CD4-positive, alpha-beta T cell treated with Interferon gamma for 1 hour (primary cell): ENCODE measurements around the gene BICDL2.
"Not testable (repeated sequence)": the region's sequence is repeated elsewhere in the genome, so short reads cannot be mapped to it uniquely, and the experiment has no call there.

Source experiments
- DNase-seq: peaks from one replicate; pipeline ENCODE4 v3.0.0-alpha.2; 2020

The BICDL2 gene, protein sequence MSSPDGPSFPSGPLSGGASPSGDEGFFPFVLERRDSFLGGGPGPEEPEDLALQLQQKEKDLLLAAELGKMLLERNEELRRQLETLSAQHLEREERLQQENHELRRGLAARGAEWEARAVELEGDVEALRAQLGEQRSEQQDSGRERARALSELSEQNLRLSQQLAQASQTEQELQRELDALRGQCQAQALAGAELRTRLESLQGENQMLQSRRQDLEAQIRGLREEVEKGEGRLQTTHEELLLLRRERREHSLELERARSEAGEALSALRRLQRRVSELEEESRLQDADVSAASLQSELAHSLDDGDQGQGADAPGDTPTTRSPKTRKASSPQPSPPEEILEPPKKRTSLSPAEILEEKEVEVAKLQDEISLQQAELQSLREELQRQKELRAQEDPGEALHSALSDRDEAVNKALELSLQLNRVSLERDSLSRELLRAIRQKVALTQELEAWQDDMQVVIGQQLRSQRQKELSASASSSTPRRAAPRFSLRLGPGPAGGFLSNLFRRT

DNA sequence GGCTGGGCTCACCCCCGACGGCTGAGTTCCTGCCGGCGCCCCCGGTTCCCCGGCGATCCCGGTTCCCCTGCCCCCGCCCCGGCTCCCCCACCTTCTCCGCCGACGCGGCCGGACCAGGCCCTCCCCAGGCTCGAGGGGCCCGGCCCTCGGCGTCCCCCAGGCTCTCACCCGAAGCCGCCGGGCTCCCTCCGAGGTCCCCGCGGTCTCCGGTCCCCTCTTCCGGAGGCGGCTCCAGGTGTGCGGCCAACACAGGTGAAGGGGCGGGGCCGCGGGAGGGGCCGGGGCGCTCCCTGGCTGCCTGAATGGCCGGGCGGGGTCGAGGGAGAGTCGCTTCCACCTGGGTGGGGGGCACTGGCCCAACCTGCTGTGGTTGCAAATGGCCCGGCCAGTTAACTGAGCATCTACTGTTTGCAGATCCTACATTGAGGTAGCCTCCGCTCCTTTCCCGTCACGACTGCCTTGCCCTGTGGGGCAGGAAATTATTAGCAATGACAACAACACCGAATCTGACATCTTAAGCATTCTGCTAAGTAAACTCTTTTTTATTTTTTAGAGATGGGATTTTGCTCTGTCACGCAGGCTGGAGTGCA is at the start of gene BICDL2:
BICDL2 (minus strand) TSS at position 219 of the 590 bp plus-strand sequence. CDS start 1,448 bp downstream, outside the sequence.
- no peak for DNase-seq

DNA sequence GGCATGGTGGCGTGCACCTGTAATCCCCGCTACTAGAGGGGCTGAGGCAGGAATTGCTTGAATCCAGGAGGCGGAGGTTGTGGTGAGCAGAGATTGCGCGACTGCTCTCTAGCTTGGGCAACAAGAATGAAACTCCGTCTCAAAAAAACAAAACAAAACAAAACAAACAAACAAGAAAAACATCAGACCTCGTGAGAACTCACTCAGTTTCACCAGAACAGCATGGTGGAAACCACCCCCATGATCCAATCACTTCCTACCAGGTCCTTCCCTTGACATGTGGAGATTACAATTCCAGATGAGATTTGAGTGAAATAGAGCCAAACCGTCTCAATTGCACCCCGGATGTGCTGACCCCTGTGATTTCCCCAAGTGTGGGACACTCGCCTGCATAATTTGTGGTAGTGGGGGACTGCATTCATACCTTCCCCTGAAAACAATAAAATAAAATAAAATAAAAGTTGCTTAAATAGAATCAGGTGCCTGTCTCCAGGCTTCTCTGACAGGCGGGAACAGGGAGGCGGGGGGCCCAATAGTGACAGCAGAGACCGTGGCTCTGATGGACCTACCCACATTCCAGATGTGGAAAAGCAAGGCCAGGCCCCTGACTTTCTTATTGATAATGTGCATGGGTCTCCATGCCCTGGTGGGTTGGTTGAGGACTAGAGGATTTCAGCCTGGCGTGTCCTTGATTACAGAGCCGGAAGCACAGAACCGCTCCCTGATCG is 49.3 kb upstream of the BICDL2 start:
- no peak for DNase-seq

DNA sequence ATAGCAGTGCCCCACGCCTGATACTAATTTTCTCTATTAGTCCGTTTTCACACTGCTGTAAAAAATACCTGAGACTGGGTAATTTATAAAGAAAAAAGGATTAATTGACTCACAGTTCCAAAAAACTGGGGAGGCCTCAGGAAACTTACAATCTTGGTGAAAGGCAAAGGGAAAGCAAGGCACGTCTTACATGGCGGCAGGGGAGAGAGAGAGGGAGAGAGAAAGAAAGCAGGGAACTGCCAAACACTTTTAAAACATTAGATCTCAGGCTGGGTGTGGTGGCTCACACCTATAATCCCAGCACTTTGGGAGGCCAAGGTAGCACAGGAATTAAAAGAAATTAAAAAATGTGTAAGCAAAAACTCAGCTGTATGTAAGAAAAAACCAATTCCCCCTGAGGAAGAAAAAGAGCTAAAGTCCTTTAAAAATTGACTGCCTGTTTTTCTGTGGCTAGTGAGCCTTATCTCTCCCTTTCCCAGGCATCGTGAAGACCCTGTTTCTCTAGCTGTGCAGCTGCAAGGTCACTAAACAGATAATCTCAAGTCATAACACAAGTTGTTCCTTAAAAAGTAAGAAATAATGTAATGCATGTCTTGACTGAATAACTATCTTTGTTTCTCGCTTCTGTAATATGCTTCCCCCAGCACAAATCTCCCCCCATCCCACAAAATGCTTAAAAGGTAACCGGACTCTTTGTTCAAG is 48.4 kb upstream of the BICDL2 start:
- DNase-seq: no peak

DNA sequence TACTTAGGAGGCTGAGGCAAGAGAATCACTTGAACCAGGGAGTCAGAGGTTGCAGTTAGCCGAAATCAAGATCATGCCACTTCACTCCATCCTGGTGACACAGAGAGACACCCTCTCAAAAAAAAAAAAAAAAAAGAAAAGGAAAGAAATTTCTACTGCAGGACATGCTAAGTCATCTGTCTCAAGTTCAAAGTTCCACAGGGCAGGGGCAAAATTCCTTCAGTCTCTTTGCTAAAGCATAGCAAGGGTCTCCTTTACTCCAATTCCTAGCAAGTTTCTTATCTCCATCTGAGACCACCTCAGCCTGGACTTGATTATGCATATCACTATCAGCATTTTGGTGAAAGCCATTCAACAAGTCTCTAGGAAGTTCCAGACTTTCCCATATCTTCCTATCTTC is 47.7 kb upstream of the BICDL2 start:
- no peak for DNase-seq

DNA sequence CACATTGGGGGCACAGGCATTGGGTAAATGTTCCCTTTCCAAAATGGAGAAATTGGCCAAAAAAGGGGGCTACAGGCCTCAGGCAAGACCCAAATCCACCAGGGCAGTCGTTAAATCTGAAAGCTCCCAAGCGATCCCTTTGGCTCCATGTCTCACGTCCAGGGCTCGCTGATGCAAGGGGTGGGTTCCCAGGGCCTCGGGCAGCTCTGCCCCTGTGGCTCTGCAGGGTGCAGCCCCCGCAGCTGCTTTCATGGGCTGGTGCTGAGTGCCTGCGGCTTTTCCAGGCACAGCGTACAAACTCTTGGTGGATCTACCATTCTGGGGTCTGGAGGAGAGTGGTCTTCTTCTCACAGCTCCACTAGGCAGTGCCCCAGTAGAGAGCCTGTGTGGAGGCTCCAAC is 46.7 kb upstream of the BICDL2 start:
- not testable (repeated sequence) for DNase-seq

DNA sequence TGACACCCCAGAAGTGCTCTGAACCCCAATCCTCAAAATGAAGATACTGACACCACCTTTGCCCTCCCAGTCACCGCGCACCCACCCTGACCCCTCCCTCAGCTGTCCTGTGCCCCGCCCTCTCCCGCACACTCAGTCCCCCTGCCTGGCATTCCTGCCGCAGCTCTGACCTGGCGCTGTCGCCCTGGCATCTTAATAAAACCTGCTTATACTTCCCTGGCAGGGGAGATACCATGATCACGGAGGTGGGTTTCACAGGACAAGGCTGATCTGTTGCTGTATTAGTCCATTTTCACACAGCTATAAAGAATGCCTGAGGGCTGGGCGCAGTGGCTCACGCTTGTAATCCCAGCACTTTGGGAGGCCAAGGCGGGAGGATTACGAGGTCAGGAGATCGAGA is 45.2 kb upstream of the BICDL2 start:
- not testable (repeated sequence) for DNase-seq

DNA sequence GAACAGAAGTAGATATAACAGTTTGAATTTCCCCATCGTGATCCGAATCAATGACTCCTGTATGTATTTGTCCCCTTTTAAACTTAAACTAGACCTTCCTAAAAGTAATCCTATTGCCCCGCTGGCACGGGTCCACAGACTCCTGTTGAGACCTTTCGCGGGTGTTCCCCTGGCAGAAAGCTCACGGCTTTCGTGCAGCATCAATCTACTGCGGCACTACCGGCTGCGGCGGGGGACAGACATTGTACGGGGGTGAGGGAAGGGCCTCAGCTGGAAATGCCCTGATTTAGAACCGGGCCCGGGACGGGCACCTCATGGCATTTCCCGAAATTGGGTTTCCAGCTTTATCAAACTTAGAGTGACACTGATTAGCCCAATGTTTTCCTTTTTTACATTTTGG is 43.3 kb upstream of the BICDL2 start:
- DNase-seq: no peak

DNA sequence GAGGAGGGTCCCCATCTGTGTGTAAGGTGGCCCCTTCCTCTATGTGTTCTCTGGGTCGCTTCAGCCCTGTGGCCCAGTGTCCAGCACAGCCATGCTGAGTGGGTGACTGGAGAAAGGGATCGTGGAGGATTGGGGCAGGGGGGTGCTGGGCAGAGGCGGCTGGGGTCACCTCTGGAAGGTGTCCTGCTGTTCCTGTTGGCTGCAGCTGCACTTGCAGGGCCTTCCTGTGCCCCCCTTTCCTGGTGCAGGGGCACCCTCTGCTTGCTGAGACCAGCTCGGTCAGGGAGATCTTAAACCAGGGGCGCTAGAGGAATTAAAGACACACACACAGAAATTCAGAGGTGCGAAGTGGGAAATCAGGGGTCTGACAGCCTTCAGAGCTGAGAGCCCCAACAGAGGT is 39.8 kb upstream of the BICDL2 start:
- no peak for DNase-seq

DNA sequence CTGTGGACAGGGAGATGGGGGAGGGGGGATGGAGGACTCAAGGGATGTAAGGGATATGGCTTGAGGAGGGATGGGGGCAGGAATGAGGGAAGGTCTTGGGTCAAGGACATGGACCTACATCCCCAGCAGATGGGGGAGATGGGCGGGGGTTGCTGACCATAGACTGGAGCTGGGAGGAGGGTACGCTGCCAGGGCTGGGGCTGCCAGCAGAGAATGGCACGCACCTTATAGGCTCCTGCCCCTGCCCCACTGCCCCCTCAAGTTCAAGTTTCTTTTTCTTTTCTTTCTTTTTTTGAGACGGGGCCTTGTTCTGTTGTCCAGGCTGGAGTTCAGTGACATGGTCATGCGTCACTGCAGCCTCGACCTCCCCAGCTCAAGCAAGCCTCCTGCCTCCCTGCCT is 39.2 kb upstream of the BICDL2 start:
- not testable (repeated sequence) for DNase-seq

DNA sequence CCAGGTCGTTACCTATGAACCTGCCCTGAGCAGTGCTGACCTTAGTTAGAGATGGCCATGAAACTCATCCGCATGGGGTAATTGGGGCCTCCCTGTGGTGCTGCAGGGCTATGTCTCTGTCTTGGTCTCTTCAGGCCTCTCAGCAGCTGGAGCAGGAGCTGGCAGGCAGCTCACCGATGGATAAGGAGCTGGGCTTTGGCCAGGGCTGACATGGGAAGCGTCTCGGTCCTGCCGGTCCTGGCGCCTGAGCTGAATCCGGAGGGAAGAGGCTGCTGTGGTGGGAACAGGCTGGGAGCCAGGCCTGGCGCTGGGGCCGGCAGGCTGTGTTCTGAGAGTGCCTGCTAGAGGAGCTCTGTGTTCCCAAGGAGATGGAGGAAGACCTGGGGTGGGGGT is 38.8 kb upstream of the BICDL2 start:
- DNase-seq: no peak

DNA sequence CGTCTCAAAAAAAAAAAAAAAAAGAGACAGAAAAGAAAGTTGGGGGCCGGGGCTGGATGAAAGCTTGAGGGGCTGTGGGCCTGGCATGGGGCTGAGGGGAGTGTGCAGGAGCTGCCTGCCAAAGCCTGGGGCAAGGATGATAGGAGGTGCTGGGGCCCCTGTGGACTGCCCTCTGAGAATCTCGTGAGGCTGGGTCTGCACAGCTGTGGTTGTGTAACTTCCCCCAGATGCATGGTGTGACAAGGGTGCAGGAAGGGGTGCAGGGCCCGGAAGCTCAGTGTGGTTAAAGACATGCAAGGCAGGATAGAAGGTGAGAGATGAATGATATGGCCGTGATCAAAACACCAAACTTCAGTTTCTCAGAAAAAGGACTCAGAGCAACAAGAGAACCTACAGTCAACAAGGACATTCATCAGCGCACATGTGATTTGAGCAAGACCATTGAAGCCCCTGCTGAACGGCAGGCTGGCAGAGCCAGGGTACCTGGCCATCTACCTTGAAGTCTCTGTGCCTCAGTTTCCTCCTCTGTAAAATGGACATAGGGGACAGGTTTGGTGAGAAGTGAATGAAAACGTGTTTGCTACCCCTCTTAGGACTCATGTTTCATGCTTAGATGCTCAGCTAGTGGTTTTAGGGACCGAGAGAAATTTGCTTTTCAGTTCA is 38.2 kb upstream of the BICDL2 start:
- peak; percentile 82 for DNase-seq

DNA sequence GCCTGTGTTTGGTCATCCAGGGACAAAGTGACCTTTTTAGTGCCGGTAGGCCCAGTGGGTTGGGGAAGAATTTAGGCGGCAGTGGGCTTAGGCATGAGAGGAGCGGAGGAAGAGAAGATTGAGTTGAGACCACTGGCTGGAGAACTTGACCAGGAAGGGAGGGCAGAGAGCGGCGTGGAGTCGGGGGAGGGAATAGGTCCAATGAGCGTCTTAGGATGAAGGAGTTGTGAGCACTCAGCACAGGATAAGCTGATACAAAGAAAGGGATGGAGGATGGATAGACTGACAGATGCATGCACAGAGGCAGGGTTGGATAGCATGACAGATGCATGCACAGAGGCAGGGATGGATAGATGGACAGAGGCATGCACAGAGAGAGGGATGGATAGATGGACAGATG is 36.7 kb upstream of the BICDL2 start:
- DNase-seq: no peak

DNA sequence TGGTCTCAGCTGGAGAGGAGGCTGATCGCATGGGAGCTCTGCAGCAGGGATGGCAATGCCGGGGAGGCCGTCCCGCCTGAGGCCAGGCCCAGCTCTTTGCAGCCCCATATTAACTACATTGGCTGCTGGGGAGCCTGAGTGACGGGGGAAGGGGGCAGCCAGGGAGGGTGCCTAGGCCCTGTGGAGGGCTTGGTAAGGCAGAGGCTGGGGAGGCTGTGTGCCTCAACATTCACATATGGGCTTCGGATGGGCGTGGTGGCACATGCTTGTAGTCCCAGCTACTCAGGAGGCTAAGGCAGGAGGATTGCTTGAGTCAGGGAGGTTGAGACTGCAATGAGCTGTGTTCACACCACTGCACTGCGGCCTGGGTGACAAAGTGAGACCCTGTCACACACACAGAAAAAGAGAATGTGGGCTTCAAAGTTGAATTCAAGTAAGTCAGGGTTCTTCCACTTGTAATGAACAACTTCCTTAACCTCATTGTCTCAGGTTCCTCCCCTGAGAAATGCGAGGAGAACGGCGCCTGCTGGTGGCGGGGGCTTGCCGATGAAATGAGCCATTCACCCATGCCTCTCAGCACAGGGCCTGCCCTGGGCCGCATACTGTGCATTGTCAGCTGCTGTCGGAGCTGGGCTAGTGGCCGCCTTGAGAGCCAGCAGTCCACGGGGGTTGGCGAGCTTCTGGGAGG is 36.0 kb upstream of the BICDL2 start:
- not testable (repeated sequence) for DNase-seq

DNA sequence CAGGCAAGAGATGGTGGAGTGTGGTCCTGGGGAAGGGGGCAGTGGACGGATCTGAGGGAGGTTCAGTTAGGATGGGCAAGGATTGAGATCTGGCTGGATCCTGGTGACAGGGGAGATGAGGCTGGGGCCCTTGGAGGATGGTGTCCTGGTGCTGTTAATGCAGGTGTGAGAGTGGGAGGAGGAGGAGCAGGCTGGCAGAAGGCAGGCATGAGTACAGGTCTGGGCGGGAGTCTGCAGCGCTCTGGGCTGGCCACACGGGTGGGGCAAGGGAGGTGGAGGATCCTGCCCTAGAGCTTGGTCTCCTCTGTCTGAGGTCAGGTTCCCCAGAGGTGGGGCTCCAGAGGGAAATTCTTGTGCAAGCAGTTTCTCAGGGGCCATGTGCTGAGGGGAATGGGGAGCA is 35.4 kb upstream of the BICDL2 start:
- DNase-seq: not testable (repeated sequence)

DNA sequence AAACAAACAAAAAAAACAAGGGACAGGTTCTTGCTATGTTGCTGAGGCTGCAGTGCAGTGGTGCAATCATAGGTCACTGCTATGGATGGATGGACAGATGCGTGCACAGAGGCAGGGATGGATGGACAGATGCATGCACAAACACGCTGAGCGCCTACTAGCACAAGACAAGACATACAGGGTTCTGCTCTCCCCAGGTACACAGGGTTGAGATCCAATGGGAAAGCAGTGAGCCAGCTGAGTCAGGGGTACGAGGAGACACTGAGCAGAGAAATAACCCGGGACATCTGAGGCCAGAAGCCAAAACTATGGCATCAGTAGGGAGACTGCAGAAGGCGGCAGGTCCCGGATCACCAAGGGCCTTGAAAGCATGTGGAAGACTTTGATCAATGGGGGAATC is 34.9 kb upstream of the BICDL2 start:
- no peak for DNase-seq

DNA sequence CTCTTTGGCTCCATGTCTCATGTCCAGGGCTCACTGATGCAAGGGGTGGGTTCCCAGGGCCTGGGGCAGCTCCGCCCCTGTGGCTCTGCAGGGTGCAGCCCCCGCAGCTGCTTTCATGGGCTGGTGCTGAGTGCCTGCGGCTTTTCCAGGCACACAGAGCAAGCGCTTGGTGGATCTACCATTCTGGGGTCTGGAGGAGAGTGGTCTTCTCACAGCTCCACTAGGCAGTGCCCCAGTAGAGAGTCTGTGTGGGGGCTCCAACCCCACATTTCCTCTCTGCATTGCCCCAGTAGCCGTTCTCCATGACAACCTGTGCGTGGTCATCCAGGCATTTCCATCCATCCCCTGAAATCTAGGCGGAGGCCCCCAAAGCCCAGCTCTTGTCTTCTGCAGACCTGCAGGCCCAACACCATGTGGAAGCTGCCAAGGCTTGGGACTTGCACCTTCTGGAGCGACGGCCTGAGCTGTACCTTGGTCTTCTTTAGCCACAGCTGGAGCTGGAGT is 33.9 kb upstream of the BICDL2 start:
- no peak for DNase-seq

DNA sequence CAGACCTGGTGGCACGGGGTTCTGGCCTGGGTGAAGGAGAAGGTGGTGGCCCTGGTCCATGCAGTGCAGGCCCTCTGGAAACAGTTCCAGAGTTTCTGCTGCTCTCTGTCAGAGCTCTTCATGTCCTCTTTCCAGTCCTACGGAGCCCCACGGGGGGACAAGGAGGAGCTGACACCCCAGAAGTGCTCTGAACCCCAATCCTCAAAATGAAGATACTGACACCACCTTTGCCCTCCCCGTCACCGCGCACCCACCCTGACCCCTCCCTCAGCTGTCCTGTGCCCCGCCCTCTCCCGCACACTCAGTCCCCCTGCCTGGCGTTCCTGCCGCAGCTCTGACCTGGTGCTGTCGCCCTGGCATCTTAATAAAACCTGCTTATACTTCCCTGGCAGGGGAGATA is 32.4 kb upstream of the BICDL2 start:
- not testable (repeated sequence) for DNase-seq

DNA sequence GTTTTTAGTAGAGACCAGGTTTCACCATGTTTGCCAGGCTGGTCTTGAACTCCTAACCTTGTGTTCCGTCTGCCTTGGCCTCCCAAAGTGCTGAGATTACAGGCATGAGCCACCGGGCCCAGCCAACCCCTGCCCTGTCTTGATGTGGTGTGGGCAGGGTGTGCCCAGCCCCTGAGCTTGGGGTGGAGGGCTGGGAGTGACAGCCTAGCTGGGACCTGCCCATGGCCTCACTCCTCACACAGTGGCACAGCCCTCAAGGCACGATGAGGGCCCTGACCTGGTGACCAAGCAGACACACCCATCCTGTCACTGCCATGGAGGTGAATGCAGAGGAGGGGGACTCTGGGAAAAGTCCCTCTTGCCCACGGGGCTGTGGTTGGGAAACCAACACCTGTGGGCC is 31.7 kb upstream of the BICDL2 start:
- DNase-seq: no peak

DNA sequence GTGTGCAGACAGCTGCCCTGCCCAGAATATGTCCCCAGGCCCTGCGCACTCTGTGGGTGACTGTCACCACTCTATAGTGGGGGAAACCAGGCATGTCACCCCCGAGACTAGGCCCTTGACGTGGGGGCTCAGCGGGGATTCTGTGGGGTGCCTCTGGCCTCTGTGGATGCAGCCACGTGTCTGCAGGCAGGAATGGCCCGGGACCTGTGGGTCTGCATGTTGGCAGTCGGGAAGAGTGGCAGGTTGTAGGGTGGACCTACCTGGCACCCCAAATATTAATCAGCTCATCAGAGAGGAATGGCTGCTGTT is 29.6 kb upstream of the BICDL2 start:
- DNase-seq: no peak

DNA sequence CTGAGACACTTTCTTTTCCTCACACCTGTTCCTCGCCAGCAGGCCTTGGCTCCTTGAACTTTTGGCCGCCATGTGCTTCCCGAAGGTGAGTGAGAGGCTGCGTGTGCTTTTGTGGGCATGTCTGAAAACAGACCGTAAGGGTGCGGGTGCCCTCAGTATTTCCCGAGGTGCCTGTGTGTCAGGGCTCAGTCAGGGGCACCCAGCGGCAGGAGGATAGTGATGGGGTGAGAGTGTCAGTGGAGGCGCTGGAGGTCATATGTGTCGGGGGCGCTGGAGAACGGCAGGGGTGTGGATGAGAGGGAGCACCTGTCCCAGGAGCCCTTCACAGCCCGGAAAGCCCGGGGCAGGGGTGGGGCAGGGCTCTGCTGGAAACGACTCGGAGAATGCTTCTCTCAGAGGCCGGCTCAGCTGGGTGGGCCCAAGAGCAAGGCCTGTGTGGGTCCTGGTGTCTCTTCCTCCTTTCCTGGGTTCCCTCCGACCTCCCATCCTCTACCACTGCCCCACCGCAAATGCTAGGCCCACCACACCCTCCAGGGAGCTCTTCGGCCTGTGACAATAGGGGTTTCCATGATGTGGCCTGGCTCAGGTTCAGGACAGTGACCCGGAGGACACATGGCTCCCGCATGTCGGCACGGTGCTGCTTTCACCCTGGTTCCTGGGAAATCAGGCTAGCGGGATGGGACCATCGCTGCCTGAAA is 29.1 kb upstream of the BICDL2 start:
- DNase-seq: no peak

DNA sequence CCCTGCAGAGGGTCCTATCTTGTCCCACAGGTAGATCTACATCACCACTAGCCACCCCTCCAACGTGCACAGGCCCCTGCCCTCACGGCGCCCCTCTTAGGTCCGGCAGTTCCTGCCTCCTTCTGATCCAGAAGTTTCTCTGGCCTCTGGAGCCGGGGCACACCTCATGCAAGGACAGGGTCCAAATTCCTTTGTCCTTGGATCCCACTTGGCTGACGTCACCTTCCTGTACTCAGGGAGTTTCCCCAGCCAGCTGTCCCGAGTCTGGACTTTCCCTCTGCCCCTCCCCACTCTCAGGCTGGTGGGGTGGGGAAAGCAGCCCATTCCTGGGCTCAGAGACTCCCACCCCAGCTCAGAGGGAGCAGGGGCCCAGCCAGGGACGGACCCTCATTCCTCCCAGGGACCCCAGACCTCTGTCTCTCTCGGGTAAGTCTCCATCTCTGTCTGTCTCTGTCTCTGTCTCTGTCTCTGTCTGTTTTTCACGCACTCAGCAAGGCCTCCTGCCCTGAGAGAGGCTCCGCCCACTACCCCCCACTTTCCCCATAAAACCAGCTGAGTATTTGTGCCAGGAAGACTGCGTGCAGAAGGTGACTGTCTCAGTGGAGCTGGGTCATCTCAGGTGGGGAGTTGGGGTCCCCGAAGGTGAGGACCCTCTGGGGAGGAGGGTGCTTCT is 28.5 kb upstream of the BICDL2 start, which contains the start of gene IL32:
IL32 (plus strand) TSS at position 572 of the 673 bp plus-strand sequence. CDS start 172 bp downstream, outside the sequence.
- DNase-seq: peak; percentile 69
